KBM-7 (cell line): ENCODE data around the gene CRYM.

ENCODE experiments used
- DNase-seq: peaks from one replicate; pipeline ENCODE4 v3.0.0-alpha.2; 2015
- in situ Hi-C: fragments of 300-500 bp; cut with MboI; formaldehyde crosslinking; loops from 2 replicates; pipeline ENCODE4 v1.14.3; 2020; ENCODE audit warnings: low sequenced_read_pairs, low pct_unique_long_range_greater_than_20kb, mixed read lengths

CRYM gene

GRCh38 chr16:21218153-21218552, 59.9 kb downstream of the CRYM start:
- in situ Hi-C loops, result no loop called here
- DNase-seq, result no peak

- DNase-seq, result no peak
- in situ Hi-C loops, result no loop called here
Measured at GRCh38 chr16:21217121-21217520, 61.0 kb downstream of the CRYM start.

- in situ Hi-C loops, result no loop called here
- DNase-seq, result no peak
Measured at GRCh38 chr16:21214086-21214485, 64.0 kb downstream of the CRYM start.

GRCh38 chr16:21211486-21211885, 66.6 kb downstream of the CRYM start, which contains the start of gene ZP2:
ZP2 (minus strand) TSS chr16:21211574; CDS start chr16:21211547, 27 bp downstream.
- in situ Hi-C loops, result no loop called here

More at GRCh38 chr16:21211486-21211885, 66.6 kb downstream of the CRYM start, which contains the start of gene ZP2:
- no peak for DNase-seq
